ENCODE measurements around the gene PRSS57.

GRCh38 chr19:711254-711653 is 16.0 kb upstream of the PRSS57 start:
- TF ChIP-seq CTCF (IDR thresholded peaks at IDR 0.05) (no peak), POLR2A (IDR thresholded peaks at IDR 0.05) (no peak)
